Transverse colon (tissue), 4 donors: ENCODE data around the gene PTX4. TPM values are rescaled to one million over a fixed set of nuclear protein-coding genes. Genes with fewer than 3 reads are reported as not detected.
A peak's percentile ranks its signal among the peaks of the same experiment; 100 is the strongest.

ENCODE experiments used
- DNase-seq: peaks from one replicate; pipeline ENCODE4 v3.0.0-alpha.2; 2019
- H3K27ac ChIP-seq, 4 donors: fragments of 200-600 bp; sonication (generic); 2 replicates each; pipeline ENCODE4 v1.5.1; 2016 to 2018; ENCODE audit warnings: inconsistent platforms in 4 of 4
- H3K27me3 ChIP-seq: fragments of 200-600 bp; sonication (generic); 2 replicates; pipeline ENCODE4 v1.5.1; 2017; ENCODE audit warnings: inconsistent platforms
- H3K36me3 ChIP-seq, 4 donors: fragments of 200-600 bp; sonication (generic); 2 replicates each; pipeline ENCODE4 v1.5.1; 2017 to 2019; ENCODE audit warnings: inconsistent platforms in 4 of 4
- H3K4me1 ChIP-seq, 4 donors: fragments of 200-600 bp; sonication (generic); 2 replicates each; pipeline ENCODE4 v1.5.1; 2017 to 2020; ENCODE audit warnings: inconsistent platforms in 4 of 4
- H3K4me3 ChIP-seq, 4 donors: fragments of 200-600 bp; sonication (generic); 1 replicate in 1 of 4; 2 replicates in 3 of 4; pipeline versions ENCODE4 v1.5.1 to v1.6.1; 2017 to 2019; ENCODE audit warnings: inconsistent platforms in 4 of 4
- H3K9me3 ChIP-seq, 2 donors: fragments of 200-600 bp; sonication (generic); 2 replicates each; pipeline ENCODE4 v1.5.1; 2017 to 2019; ENCODE audit warnings: inconsistent platforms in 2 of 2
- CTCF ChIP-seq, 5 experiments: fragments of 200-600 bp in 3 of 5; fragments of 450-650 bp in 2 of 5; sonication (generic) in 3 of 5; IDR thresholded peaks; 1 replicate in 2 of 5; 2 replicates in 3 of 5; pipeline ENCODE4 v1.5.1; 2016 to 2017; ENCODE audit warnings: antibody characterized with exemption in 5 of 5, inconsistent platforms in 3 of 5, mild to moderate bottlenecking in 2 of 5, moderate library complexity in 1 of 5
- EP300 ChIP-seq: sonication (generic); formaldehyde crosslinking; IDR thresholded peaks from one replicate; pipeline ENCODE4 v1.6.1; 2017; ENCODE audit warnings: antibody characterized with exemption, low read depth
- POLR2A ChIP-seq: fragments of 450-650 bp; IDR thresholded peaks from one replicate; pipeline ENCODE4 v1.6.1; 2016; ENCODE audit warnings: antibody characterized with exemption, mild to moderate bottlenecking, moderate library complexity
- POLR2AphosphoS5 ChIP-seq, 3 donors: sonication (generic); formaldehyde crosslinking; IDR thresholded peaks; one replicate each; pipeline ENCODE4 v1.6.1; 2016; ENCODE audit warnings: antibody characterized with exemption in 3 of 3
- WGBS, 2 donors: methylation state at CpG; one replicate each; pipeline ENCODE4 v1.1.5; 2018; ENCODE audit warnings: low coverage in 1 of 2; 5-methylcytosine and 5-hydroxymethylcytosine counted together
- in situ Hi-C, 4 donors: fragments of 200-750 bp; cut with MboI; loops; one replicate each; pipeline versions ENCODE4 v1.15.0 to v1.15.1; 2017; ENCODE audit warnings: low sequenced_read_pairs in 3 of 4, low pct_ligation_motif_present in 1 of 4, low pct_unique_long_range_greater_than_20kb in 1 of 4
- intact Hi-C: fragments of 100-400 bp; cut with DNase I; formaldehyde crosslinking; loops from one replicate; pipeline ENCODE4 v1.15.1; 2023; ENCODE audit warnings: low total_unique reads
- total RNA-seq, 4 donors: library from RNA; depleted of rRNA; stranded (reverse); fragments of >200 nt; gene quantifications; one replicate each; pipeline ENCODE4 v1.1.0, GENCODE V29; 2016

PTX4 gene
- total RNA-seq, 4 donors from 2014 or later, result not detected

- Histone ChIP-seq H3K4me1 (peaks cover 0 to 4% (median 0%) of the 10 kb centered on the region in 4 donors), H3K36me3 (peaks cover 0 to 10% (median 2%) of the 10 kb centered on the region in 4 donors), H3K27ac (peak overlapping the region in 3 of 4 donors; percentile 38 to 60 (median 57)), H3K9me3 (no peaks in the 10 kb centered on the region), H3K4me3 (no peak overlapping the region), H3K27me3 (no peaks in the 10 kb centered on the region)
- no peak for DNase-seq
- TF ChIP-seq CTCF (IDR thresholded peaks at IDR 0.05) (no peak), EP300 (no peak), POLR2AphosphoS5 (IDR thresholded peaks at IDR 0.05) (no peak), POLR2A (no peak)
- in situ Hi-C loops (no loop called here), intact Hi-C loops (no loop called here)
- WGBS, 2 donors, result 85% methylated on average over 27 of the region's 30 CpGs; no CpG with 5 or more reads in 1 of the 2 donors
Measured at GRCh38 chr16:1460602-1461138, 28.1 kb downstream of the PTX4 start.

DNA sequence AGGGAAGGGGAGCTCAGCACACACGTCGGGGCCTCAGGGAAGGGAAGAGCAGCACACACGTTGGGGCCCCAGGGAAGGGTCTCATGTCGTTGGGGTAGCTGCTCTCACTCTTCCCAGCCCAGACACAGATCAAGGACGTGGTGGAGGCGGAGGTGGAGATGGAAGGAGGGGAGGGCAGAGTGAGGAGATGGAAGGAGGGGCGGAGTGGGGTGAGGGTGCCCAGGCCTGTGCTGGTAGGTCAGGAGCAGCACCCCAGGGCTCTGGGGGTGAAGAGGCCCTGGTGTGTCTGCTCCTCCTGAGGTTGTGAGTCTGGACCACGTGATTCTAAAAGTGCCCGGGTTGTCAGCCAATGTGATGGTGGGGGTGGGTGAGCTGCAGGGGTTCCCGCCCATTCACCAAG lies 28.8 kb downstream of the PTX4 start:
- H3K4me3 ChIP-seq, result no peak overlapping the region
- in situ Hi-C loops, result no loop called here
- peaks cover 0 to 4% (median 0%) of the 10 kb centered on the region in 4 donors for H3K4me1 ChIP-seq
- H3K27me3 ChIP-seq, result no peaks in the 10 kb centered on the region
- H3K27ac ChIP-seq, result peak overlapping the region in 1 of 4 donors; percentile 38
- H3K9me3 ChIP-seq, result no peaks in the 10 kb centered on the region
- peaks cover 0 to 11% (median 5%) of the 10 kb centered on the region in 4 donors for H3K36me3 ChIP-seq
- TF ChIP-seq POLR2A, result no peak
- TF ChIP-seq CTCF (IDR thresholded peaks at IDR 0.05), result no peak
- no peak for TF ChIP-seq POLR2AphosphoS5 (IDR thresholded peaks at IDR 0.05)
- no peak for TF ChIP-seq EP300
- intact Hi-C loops, result no loop called here
- DNase-seq, result no peak
- 85% methylated on average over 10 of the region's 10 CpGs; no CpG with 5 or more reads in 1 of the 2 donors for WGBS, 2 donors

- TF ChIP-seq EP300 (no peak), POLR2AphosphoS5 (IDR thresholded peaks at IDR 0.05) (no peak), POLR2A (no peak), CTCF (IDR thresholded peaks at IDR 0.05) (no peak)
- Histone ChIP-seq H3K27me3 (no peaks in the 10 kb centered on the region), H3K9me3 (no peaks in the 10 kb centered on the region), H3K4me1 (peaks cover 0 to 4% (median 0%) of the 10 kb centered on the region in 4 donors), H3K4me3 (no peak overlapping the region), H3K27ac (no peak overlapping the region), H3K36me3 (peaks cover 0 to 21% (median 5%) of the 10 kb centered on the region in 4 donors)
- 88% methylated on average over 13 of the region's 14 CpGs; no CpG with 5 or more reads in 1 of the 2 donors for WGBS, 2 donors
- intact Hi-C loops (no loop called here), in situ Hi-C loops (no loop called here)
- DNase-seq, result no peak
Measured at GRCh38 chr16:1458977-1459341, 29.8 kb downstream of the PTX4 start.

DNA sequence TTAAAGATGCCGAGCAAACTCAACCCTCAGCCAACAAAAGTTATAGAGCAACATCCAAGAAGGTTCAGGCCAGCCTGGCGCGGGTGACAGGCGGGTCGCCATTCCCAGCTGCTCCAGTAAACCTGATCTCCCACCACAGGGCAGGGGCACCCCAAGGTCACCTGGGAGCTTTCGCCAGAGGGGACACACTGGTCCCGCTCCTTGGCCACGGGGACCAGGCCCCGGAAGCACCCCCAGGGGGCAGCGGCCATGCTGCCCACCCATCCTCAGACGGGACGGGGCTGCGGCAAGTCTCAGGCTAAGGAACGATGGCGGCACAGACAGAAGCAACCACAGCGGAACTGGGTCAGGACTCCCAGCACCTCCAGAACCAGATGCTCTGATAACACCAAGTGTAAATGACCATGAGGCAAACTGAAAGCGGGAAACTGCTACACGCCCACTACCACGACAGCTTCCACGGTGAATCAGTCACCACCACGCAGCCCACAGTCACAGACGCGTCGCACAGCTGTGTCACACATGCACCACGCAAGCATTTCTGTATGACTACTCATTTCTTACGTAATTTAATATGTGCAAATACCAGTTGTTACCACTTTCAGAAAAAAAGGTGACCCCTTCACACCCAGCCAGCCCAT lies 30.3 kb downstream of the PTX4 start:
- TF ChIP-seq POLR2A (no peak), POLR2AphosphoS5 (IDR thresholded peaks at IDR 0.05) (no peak), EP300 (no peak), CTCF (IDR thresholded peaks at IDR 0.05) (no peak)
- Histone ChIP-seq H3K36me3 (peaks cover 0 to 21% (median 5%) of the 10 kb centered on the region in 4 donors), H3K4me1 (peaks cover 0 to 4% (median 0%) of the 10 kb centered on the region in 4 donors), H3K27me3 (no peaks in the 10 kb centered on the region), H3K9me3 (no peaks in the 10 kb centered on the region), H3K4me3 (no peak overlapping the region), H3K27ac (no peak overlapping the region)
- intact Hi-C loops (no loop called here), in situ Hi-C loops (no loop called here)
- no peak for DNase-seq
- 92% methylated on average over 26 of the region's 26 CpGs; no CpG with 5 or more reads in 1 of the 2 donors for WGBS, 2 donors
